Stomach (tissue), 9 donors: ENCODE data around the gene SELENOO. TPM values are rescaled to one million over a fixed set of nuclear protein-coding genes. Genes with fewer than 3 reads are reported as not detected.

Source experiments
- DNase-seq, 2 donors: peaks; one replicate each; pipeline versions ENCODE4 v3.0.0 to v3.0.0-alpha.2; 2013 to 2019
- H3K27ac ChIP-seq, 5 donors: fragments of 200-600 bp in 4 of 5; sonication (generic) in 4 of 5; one replicate each; pipeline ENCODE4 v1.5.1; 2013 to 2019; ENCODE audit warnings: mild to moderate bottlenecking in 1 of 5, moderate library complexity in 1 of 5
- H3K27me3 ChIP-seq, 3 donors: fragments of 200-600 bp; sonication (generic); one replicate each; pipeline ENCODE4 v1.5.1; 2017 to 2019; ENCODE audit warnings: mixed run types in 1 of 3
- H3K36me3 ChIP-seq, 4 donors: fragments of 200-600 bp; sonication (generic); 1 replicate in 3 of 4; 2 replicates in 1 of 4; pipeline ENCODE4 v1.5.1; 2016 to 2019
- H3K4me1 ChIP-seq, 4 donors: fragments of 200-600 bp; sonication (generic); one replicate each; pipeline ENCODE4 v1.5.1; 2016 to 2019
- H3K4me3 ChIP-seq, 4 donors: fragments of 200-600 bp; sonication (generic) in 3 of 4; one replicate each; pipeline ENCODE4 v1.5.1; 2016 to 2019; ENCODE audit warnings: mild to moderate bottlenecking in 1 of 4
- H3K9me3 ChIP-seq, 4 donors: fragments of 200-600 bp; sonication (generic); one replicate each; pipeline ENCODE4 v1.5.1; 2016 to 2019
- EP300 ChIP-seq: sonication (generic); formaldehyde crosslinking; IDR thresholded peaks from one replicate; pipeline ENCODE4 v1.6.1; 2017; ENCODE audit warnings: antibody characterized with exemption
- POLR2A ChIP-seq, 4 donors: fragments of 450-650 bp; IDR thresholded peaks; one replicate each; pipeline ENCODE4 v1.6.1; 2016; ENCODE audit warnings: antibody characterized with exemption in 4 of 4, control low read depth in 2 of 4, mild to moderate bottlenecking in 1 of 4, moderate library complexity in 1 of 4
- POLR2AphosphoS5 ChIP-seq, 3 donors: sonication (generic); formaldehyde crosslinking; IDR thresholded peaks; one replicate each; pipeline ENCODE4 v1.6.1; 2016; ENCODE audit warnings: antibody characterized with exemption in 3 of 3
- WGBS, 5 donors: extraction: QIAGEN DNeasy Blood & Tissue Kit in 3 of 5; methylation state at CpG; one replicate each; pipeline versions ENCODE4 v1.1.5 to v1.1.7; 2013 to 2018; 5-methylcytosine and 5-hydroxymethylcytosine counted together
- intact Hi-C: fragments of 100-400 bp; cut with DNase I; formaldehyde crosslinking; loops from one replicate; pipeline ENCODE4 v1.15.1; 2023; ENCODE audit warnings: low total_unique reads
- polyA plus RNA-seq, 3 donors: library from polyadenylated mRNA; stranded (reverse); fragments of 200-250 nt; gene quantifications; one replicate each; pipeline ENCODE4 v1.2.3, GENCODE V29; 2013
- total RNA-seq, 5 donors: library from RNA; depleted of rRNA; stranded (reverse); fragments of >200 nt; gene quantifications; one replicate each; pipeline versions ENCODE4 v1.1.0 to v1.2.3, GENCODE V29; 2014 to 2016
- TF ChIP-seq, protein P1 (sequence below), 7 experiments: fragments of 450-650 bp in 4 of 7; fragments of 200-600 bp in 3 of 7; sonication (generic) in 3 of 7; IDR thresholded peaks; one replicate each; pipeline ENCODE4 v1.5.1; 2016 to 2019; ENCODE audit warnings: antibody characterized with exemption in 7 of 7, control low read depth in 2 of 7, mild to moderate bottlenecking in 1 of 7
- donor health status: healthy with polysubstance abuse.
- donor health status: Bipolar disorder and iron deficiency.
- donor health status: healthy.

The SELENOO gene
- total and polyA plus RNA-seq, 8 donors: 10.1 to 185 (median 35.3) TPM

DNA sequence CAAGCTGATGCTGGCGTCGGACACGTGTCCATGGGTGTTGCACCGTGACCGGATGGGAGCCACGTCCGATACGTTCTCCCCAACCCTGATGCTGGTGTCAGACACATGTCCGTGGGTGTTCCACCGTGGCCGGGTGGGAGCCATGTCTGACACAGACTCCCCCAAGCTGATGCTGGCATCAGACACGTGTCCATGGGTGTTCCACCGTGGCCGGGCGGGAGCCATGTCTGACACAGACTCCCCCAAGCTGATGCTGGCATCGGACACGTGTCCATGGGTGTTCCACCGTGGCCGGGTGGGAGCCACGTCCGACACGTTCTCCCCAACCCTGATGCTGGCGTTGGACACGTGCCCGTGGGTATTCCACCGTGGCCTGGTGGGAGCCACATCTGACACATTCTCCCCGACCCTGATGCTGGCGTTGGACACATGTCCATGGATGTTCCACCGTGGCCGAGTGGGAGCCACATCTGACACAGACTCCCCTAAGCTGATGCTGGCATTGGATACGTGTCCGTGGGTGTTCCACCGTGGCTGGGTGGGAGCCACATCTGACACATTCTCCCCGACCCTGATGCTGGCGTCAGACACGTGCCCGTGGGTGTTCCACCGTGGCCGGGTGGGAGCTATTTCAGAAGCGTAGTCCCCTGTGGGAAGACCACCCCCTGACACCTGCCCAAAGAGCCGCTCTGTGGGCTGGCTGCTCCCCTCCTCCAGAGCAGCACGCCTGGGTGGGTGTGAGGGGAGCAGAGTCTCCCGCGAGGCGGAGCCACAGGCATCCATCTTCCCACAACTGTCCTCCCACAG, 20.0 kb downstream of the SELENOO start:
- H3K4me3 ChIP-seq: no peak overlapping the region
- TF ChIP-seq EP300: no peak
- no peak for TF ChIP-seq POLR2AphosphoS5 (IDR thresholded peaks at IDR 0.05)
- TF ChIP-seq, protein P1, sequence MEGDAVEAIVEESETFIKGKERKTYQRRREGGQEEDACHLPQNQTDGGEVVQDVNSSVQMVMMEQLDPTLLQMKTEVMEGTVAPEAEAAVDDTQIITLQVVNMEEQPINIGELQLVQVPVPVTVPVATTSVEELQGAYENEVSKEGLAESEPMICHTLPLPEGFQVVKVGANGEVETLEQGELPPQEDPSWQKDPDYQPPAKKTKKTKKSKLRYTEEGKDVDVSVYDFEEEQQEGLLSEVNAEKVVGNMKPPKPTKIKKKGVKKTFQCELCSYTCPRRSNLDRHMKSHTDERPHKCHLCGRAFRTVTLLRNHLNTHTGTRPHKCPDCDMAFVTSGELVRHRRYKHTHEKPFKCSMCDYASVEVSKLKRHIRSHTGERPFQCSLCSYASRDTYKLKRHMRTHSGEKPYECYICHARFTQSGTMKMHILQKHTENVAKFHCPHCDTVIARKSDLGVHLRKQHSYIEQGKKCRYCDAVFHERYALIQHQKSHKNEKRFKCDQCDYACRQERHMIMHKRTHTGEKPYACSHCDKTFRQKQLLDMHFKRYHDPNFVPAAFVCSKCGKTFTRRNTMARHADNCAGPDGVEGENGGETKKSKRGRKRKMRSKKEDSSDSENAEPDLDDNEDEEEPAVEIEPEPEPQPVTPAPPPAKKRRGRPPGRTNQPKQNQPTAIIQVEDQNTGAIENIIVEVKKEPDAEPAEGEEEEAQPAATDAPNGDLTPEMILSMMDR (IDR thresholded peaks at IDR 0.05): no peak
- TF ChIP-seq POLR2A (IDR thresholded peaks at IDR 0.05): no peak
- no peak for DNase-seq
- 93 to 97% (median 95%) methylated on average over 31 to 45 of the region's 45 CpGs for WGBS, 5 donors
- H3K36me3 ChIP-seq: peaks cover 85 to 98% (median 95%) of the 10 kb centered on the region in 4 donors
- no peak overlapping the region for H3K27ac ChIP-seq
- no peaks in the 10 kb centered on the region for H3K27me3 ChIP-seq
- H3K4me1 ChIP-seq: peaks cover 5 to 14% (median 10%) of the 10 kb centered on the region in 4 donors
- no peaks in the 10 kb centered on the region for H3K9me3 ChIP-seq
- intact Hi-C loops: no loop called here

DNA sequence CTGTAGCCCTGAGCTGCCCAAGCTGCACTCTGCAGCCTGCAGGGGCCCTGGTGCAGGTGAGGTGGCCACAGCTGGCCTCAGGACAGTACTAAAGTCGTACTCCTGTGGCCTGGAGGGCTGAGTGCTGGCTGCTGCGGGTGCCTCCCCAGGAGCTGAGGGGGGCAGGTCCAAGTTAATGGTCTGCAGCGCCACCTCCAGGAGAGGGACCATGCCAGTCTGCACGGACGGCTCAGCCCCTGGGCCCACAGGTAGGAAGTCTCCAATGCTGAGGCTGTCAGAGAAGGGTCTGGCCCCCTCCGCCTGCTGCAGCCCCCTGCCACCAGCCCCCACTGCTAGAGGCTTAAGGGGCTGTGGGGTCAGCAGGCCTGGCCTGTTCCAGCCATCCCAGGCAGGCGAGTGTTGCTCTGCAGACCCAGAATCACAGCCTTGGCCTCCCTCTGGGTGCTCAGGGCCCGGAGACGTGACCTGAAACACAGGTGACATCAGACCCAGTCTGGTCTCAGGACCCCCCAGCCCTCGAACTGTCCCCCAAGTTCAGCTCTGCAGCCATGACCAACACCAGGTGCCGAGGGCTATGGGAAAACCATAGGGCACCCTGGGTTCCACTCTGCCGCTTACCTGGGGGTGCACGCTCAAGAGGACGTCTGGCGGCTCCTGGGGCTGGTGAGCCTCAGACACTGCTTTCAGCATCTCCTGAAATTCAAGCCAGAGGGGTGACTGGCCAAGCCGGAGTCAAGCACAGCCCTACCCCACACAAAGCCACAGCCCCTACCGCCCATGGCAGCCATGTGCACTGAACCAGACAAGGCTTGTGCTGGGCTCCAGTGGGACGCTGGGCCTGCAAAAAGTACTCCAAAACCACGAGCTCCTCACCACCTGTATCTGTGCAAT, 20.8 kb downstream of the SELENOO start:
- intact Hi-C loops: no loop called here
- peaks cover 5 to 14% (median 10%) of the 10 kb centered on the region in 4 donors for H3K4me1 ChIP-seq
- TF ChIP-seq EP300: no peak
- TF ChIP-seq POLR2A (IDR thresholded peaks at IDR 0.05): no peak
- TF ChIP-seq, protein P1 (IDR thresholded peaks at IDR 0.05): no peak
- no peak for TF ChIP-seq POLR2AphosphoS5 (IDR thresholded peaks at IDR 0.05)
- no peak overlapping the region for H3K4me3 ChIP-seq
- no peaks in the 10 kb centered on the region for H3K27me3 ChIP-seq
- WGBS, 5 donors: 90 to 94% (median 94%) methylated on average over 6 to 19 of the region's 19 CpGs
- H3K9me3 ChIP-seq: no peaks in the 10 kb centered on the region
- no peak overlapping the region for H3K27ac ChIP-seq
- peaks cover 85 to 98% (median 95%) of the 10 kb centered on the region in 4 donors for H3K36me3 ChIP-seq
- no peak for DNase-seq

DNA sequence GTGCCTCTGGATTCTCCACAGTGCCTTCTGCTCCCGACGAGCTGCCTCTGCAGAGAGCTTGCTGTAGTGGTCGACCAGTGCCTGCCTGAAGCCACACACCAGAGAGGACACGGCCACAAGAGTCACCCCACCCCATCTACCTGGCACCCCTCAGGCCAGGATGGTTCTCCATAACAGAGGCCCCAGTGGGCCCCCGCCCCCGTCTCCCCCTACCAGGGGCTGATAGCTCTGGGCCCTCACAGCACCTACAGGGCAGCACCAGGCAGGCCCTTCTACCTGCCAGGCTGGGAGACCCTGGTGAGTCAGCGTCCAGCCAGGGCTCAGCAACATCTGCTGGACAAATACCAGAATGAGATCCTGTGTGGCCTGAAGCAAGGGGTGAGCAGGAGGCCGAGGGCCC, 21.7 kb downstream of the SELENOO start:
- TF ChIP-seq POLR2AphosphoS5 (IDR thresholded peaks at IDR 0.05) (no peak), EP300 (no peak), POLR2A (IDR thresholded peaks at IDR 0.05) (no peak)
- TF ChIP-seq, protein P1 (IDR thresholded peaks at IDR 0.05): no peak
- no peaks in the 10 kb centered on the region for H3K9me3 ChIP-seq
- WGBS, 5 donors: 83 to 91% (median 85%) methylated on average over 3 to 8 of the region's 8 CpGs
- intact Hi-C loops: no loop called here
- H3K27ac ChIP-seq: no peak overlapping the region
- H3K4me3 ChIP-seq: no peak overlapping the region
- H3K4me1 ChIP-seq: peaks cover 5 to 14% (median 10%) of the 10 kb centered on the region in 4 donors
- peaks cover 83 to 98% (median 95%) of the 10 kb centered on the region in 4 donors for H3K36me3 ChIP-seq
- no peaks in the 10 kb centered on the region for H3K27me3 ChIP-seq
- DNase-seq: no peak

DNA sequence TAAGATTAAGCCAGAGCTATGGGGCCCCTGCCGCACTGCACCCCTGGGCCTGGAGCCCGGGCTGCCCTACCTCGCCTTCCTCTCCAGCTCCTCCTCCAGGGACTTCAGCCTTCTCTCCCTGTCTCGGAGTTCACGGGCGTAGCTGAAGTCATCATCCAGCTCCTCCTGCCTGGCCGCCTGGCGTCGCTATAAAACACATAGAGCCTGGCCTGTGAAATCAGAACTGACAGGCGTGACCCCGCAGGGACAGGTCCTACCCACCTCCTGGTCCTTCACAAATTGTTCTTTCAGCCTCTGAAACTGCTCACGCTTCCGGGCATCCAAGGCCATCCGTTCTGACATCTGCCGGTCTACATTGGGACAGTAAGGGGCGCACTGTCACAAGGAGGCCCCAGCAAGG, 23.3 kb downstream of the SELENOO start:
- 92 to 96% (median 95%) methylated on average over 16 of the region's 16 CpGs for WGBS, 5 donors
- peaks cover 5 to 13% (median 8%) of the 10 kb centered on the region in 4 donors for H3K4me1 ChIP-seq
- no peaks in the 10 kb centered on the region for H3K27me3 ChIP-seq
- no peak overlapping the region for H3K4me3 ChIP-seq
- H3K9me3 ChIP-seq: no peaks in the 10 kb centered on the region
- no peak overlapping the region for H3K27ac ChIP-seq
- intact Hi-C loops: no loop called here
- DNase-seq: no peak
- TF ChIP-seq POLR2A (IDR thresholded peaks at IDR 0.05): no peak
- TF ChIP-seq, protein P1 (IDR thresholded peaks at IDR 0.05): no peak
- TF ChIP-seq POLR2AphosphoS5 (IDR thresholded peaks at IDR 0.05): no peak
- peaks cover 78 to 98% (median 95%) of the 10 kb centered on the region in 4 donors for H3K36me3 ChIP-seq
